Measurements from ENCODE around the gene MAB21L3.

Gene MAB21L3

GRCh38 chr1:116177861-116178260, 66.7 kb downstream of the MAB21L3 start:
- H3K4me3 ChIP-seq (ENCODE audit: extremely low read depth, insufficient read depth, low read length, poor library complexity, severe bottlenecking), result no peak overlapping the region
- WGBS, 2 experiments (ENCODE audit: insufficient coverage in 2 of 2), result 90 to 97% methylated on average over 3 of the region's 3 CpGs
- H3K9me3 ChIP-seq (ENCODE audit: control insufficient read depth, low read length), result no peaks in the 10 kb centered on the region
- no peak overlapping the region for H3K27ac ChIP-seq (ENCODE audit: low read depth, low read length, severe bottlenecking)
- H3K4me1 ChIP-seq (ENCODE audit: control insufficient read depth, insufficient read depth, low read length, poor library complexity, severe bottlenecking), result no peaks in the 10 kb centered on the region
- no peaks in the 10 kb centered on the region for H3K36me3 ChIP-seq (ENCODE audit: control insufficient read depth, insufficient read depth, low read length)

- Histone ChIP-seq H3K27ac (ENCODE audit: low read depth, low read length, severe bottlenecking) (no peak overlapping the region), H3K9me3 (ENCODE audit: control insufficient read depth, low read length) (no peaks in the 10 kb centered on the region), H3K4me3 (ENCODE audit: extremely low read depth, insufficient read depth, low read length, poor library complexity, severe bottlenecking) (no peak overlapping the region), H3K4me1 (ENCODE audit: control insufficient read depth, insufficient read depth, low read length, poor library complexity, severe bottlenecking) (no peaks in the 10 kb centered on the region), H3K36me3 (ENCODE audit: control insufficient read depth, insufficient read depth, low read length) (no peaks in the 10 kb centered on the region)
- 75 to 100% methylated on average over 1 of the region's 1 CpG for WGBS, 2 experiments (ENCODE audit: insufficient coverage in 2 of 2)
These were observed 67.6 kb downstream of the MAB21L3 start for GRCh38 chr1:116178837-116179236.

- Histone ChIP-seq H3K27ac (ENCODE audit: low read depth, low read length, severe bottlenecking) (no peak overlapping the region), H3K4me3 (ENCODE audit: extremely low read depth, insufficient read depth, low read length, poor library complexity, severe bottlenecking) (no peak overlapping the region), H3K36me3 (ENCODE audit: control insufficient read depth, insufficient read depth, low read length) (no peaks in the 10 kb centered on the region), H3K4me1 (ENCODE audit: control insufficient read depth, insufficient read depth, low read length, poor library complexity, severe bottlenecking) (no peaks in the 10 kb centered on the region), H3K9me3 (ENCODE audit: control insufficient read depth, low read length) (no peaks in the 10 kb centered on the region)
- 90% methylated on average over 2 of the region's 2 CpGs; no CpG with 5 or more reads in 1 of the 2 experiments for WGBS, 2 experiments (ENCODE audit: insufficient coverage in 2 of 2)
These were observed 68.2 kb downstream of the MAB21L3 start for GRCh38 chr1:116179419-116179818.

GRCh38 chr1:116179964-116180363, 68.8 kb downstream of the MAB21L3 start:
- no peaks in the 10 kb centered on the region for H3K4me1 ChIP-seq (ENCODE audit: control insufficient read depth, insufficient read depth, low read length, poor library complexity, severe bottlenecking)
- H3K4me3 ChIP-seq (ENCODE audit: extremely low read depth, insufficient read depth, low read length, poor library complexity, severe bottlenecking), result no peak overlapping the region
- H3K9me3 ChIP-seq (ENCODE audit: control insufficient read depth, low read length), result no peaks in the 10 kb centered on the region
- no peak overlapping the region for H3K27ac ChIP-seq (ENCODE audit: low read depth, low read length, severe bottlenecking)
- WGBS, 2 experiments (ENCODE audit: insufficient coverage in 2 of 2), result 82 to 92% methylated on average over 2 of the region's 3 CpGs
- no peaks in the 10 kb centered on the region for H3K36me3 ChIP-seq (ENCODE audit: control insufficient read depth, insufficient read depth, low read length)

GRCh38 chr1:116182019-116182714, 71.0 kb downstream of the MAB21L3 start:
- H3K27ac ChIP-seq (ENCODE audit: low read depth, low read length, severe bottlenecking), result no peak overlapping the region
- 76 to 92% methylated on average over 1 to 3 of the region's 3 CpGs for WGBS, 2 experiments (ENCODE audit: insufficient coverage in 2 of 2)
- H3K4me3 ChIP-seq (ENCODE audit: extremely low read depth, insufficient read depth, low read length, poor library complexity, severe bottlenecking), result no peak overlapping the region
- no peaks in the 10 kb centered on the region for H3K9me3 ChIP-seq (ENCODE audit: control insufficient read depth, low read length)
- no peaks in the 10 kb centered on the region for H3K4me1 ChIP-seq (ENCODE audit: control insufficient read depth, insufficient read depth, low read length, poor library complexity, severe bottlenecking)
- H3K36me3 ChIP-seq (ENCODE audit: control insufficient read depth, insufficient read depth, low read length), result no peaks in the 10 kb centered on the region

Measured in mesodermal cell (in vitro differentiated cells).